ENCODE results near the gene GATA5.

Gene GATA5

DNA sequence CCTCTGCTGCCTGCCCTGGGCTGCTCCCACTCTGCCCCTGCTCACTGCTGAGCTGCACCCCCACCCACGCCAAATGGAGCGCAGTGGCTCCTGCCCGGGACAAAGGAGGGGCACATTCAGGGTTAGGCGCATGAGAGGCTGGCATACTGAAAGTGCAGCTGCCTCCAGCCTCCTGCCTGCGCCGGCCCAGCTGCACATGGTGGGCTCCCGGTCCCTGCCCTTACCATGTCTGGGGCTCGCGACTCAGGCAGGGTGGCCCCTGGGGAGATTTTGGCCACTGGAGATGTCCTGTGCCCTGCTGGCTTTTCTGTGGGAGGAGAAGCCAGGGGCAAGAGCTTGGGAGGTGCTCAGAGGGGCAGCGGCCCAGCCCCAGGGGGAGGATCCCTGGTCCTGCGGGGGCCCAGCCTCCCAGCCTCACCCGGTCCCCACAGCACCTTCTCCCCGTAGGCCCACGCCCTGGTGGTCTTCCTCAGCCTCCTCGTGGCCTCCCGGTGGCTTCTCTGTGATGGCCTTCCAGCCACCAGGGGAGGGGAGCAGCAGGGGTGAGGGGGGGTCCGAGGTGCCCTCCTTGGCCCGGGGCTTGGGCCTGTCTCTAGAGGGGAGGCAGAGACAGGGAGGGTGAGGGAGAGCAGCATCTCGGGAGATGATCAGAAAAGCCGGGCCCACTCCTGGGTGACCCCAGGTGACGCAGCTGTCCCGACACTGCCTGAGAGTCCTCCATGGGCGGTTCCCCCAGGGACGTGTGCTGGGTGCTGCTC is 60.3 kb downstream of the GATA5 start:
- DNase-seq (ENCODE audit: low spot score): no peak

DNA sequence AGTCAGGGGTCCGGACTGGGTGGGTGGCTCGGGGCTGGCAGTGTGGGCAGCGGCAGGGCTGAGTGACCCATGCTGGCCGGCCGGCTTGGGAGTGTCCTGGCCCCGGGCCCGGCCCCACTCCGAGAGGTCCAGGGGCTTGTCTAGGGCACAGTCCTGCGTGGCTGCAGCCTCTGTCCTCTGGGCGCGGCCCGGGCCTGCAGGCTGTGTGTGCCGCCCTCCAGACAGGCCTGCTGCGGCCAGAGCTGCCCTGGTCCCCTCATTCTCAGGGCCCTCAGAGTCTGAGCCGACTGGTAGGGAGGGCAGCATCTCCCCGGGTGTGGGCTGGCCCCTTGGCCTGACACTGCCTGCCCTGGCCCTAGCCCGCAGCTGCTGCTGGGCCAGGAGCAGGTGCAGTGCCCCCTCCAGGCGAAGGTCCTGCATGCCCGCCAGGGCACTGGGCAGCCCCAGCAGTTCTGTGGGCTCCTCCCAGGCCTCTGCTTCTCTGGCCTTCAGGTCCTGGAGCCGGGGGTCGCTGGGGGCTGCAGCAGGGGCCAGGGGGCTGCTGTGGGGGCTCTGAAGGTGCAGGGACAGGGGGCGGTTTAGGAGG is 61.8 kb downstream of the GATA5 start:
- DNase-seq (ENCODE audit: low spot score): no peak
